ENCODE measurements around the gene RIPOR2. TPM values are rescaled to one million over a fixed set of nuclear protein-coding genes. Genes with fewer than 3 reads are reported as not detected.

Gene RIPOR2
- total and polyA plus RNA-seq, 11 donors, result 0.76 to 14.2 (median 4.2) TPM

DNA sequence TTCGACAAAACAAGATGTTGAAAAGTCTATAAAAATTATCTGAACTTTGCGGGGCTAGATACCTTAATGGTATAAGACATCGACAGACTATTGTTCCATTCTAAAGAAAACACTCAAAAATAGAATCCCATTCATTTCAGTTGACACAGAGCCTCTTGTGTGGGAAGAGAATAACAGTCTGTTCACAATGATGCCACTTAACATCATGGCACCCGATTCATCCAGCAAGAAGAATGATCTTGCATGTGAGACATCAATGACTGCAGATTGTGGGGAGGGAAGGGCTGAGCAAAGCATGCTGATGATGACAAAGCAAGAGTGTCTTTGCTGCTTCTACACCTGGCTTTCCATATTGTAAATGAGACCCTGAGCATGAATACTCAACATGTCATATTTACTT lies 87.3 kb downstream of the RIPOR2 start:
- no peaks in the 10 kb centered on the region for H3K9me3 ChIP-seq
- H3K4me3 ChIP-seq, result no peak overlapping the region
- peaks cover 0 to 8% (median 0%) of the 10 kb centered on the region in 12 donors for H3K4me1 ChIP-seq
- no peak for TF ChIP-seq POLR2A (IDR thresholded peaks at IDR 0.05)
- TF ChIP-seq, protein P1, sequence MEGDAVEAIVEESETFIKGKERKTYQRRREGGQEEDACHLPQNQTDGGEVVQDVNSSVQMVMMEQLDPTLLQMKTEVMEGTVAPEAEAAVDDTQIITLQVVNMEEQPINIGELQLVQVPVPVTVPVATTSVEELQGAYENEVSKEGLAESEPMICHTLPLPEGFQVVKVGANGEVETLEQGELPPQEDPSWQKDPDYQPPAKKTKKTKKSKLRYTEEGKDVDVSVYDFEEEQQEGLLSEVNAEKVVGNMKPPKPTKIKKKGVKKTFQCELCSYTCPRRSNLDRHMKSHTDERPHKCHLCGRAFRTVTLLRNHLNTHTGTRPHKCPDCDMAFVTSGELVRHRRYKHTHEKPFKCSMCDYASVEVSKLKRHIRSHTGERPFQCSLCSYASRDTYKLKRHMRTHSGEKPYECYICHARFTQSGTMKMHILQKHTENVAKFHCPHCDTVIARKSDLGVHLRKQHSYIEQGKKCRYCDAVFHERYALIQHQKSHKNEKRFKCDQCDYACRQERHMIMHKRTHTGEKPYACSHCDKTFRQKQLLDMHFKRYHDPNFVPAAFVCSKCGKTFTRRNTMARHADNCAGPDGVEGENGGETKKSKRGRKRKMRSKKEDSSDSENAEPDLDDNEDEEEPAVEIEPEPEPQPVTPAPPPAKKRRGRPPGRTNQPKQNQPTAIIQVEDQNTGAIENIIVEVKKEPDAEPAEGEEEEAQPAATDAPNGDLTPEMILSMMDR (IDR thresholded peaks at IDR 0.05), result no peak
- H3K36me3 ChIP-seq, result peaks cover 0 to 77% (median 18%) of the 10 kb centered on the region in 9 donors
- no peaks in the 10 kb centered on the region for H3K27me3 ChIP-seq
- intact Hi-C loops (cut with DNase I), result no loop called here
- no peak overlapping the region for H3K27ac ChIP-seq
- ATAC-seq, result no peak
- WGBS, 4 donors, result 87 to 97% (median 92%) methylated on average over 4 of the region's 4 CpGs
- no peak for DNase-seq

DNA sequence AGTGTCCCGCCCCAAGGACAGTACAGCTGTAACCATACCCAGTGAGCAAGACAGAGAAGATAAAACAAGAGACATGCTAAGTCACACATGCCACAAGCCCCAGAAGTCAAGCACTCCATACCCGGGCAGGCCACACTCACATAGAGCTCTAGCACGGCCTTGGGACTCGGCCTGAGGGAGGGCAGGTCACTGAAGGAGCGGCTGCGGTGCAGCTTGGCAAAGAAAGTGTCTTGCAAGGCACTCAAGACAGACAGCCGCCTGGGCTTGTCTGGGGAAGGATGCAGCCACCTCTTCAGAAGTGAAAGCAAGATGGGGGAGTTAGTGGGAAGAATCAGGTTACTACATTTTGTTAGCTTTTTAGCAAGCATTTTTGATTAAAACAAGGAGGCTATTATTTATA lies 88.4 kb downstream of the RIPOR2 start:
- H3K4me1 ChIP-seq, result peaks cover 0 to 8% (median 0%) of the 10 kb centered on the region in 12 donors
- no peaks in the 10 kb centered on the region for H3K9me3 ChIP-seq
- H3K27me3 ChIP-seq, result no peaks in the 10 kb centered on the region
- 92 to 97% (median 92%) methylated on average over 7 of the region's 7 CpGs for WGBS, 4 donors
- peaks cover 0 to 76% (median 20%) of the 10 kb centered on the region in 9 donors for H3K36me3 ChIP-seq
- DNase-seq, result no peak
- no peak overlapping the region for H3K27ac ChIP-seq
- no peak for ATAC-seq
- intact Hi-C loops (cut with DNase I), result no loop called here
- H3K4me3 ChIP-seq, result no peak overlapping the region
- no peak for TF ChIP-seq POLR2A (IDR thresholded peaks at IDR 0.05)
- TF ChIP-seq, protein P1 (IDR thresholded peaks at IDR 0.05), result no peak

DNA sequence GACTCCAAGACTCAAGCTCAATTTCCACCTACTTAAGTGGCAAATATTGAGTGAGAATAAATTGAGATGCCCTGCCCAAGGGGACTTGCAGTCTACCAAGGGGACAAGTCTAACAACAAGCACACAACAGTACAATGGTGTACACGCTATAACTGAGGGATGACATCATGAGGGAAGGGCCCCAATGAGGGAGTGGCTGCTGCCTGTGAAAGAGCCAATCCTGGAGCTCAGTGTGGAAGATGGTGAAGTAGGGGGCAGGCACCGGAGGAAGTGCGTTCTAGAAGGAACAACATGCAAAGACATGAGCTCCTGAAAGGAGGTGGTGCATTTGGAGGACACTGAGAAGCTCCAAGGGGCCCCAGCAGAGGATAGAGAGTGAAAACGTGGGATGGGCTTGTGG lies 90.2 kb downstream of the RIPOR2 start:
- Histone ChIP-seq H3K4me1 (peaks cover 0 to 8% (median 0%) of the 10 kb centered on the region in 12 donors), H3K27me3 (no peaks in the 10 kb centered on the region), H3K36me3 (peaks cover 0 to 78% (median 21%) of the 10 kb centered on the region in 9 donors), H3K9me3 (no peaks in the 10 kb centered on the region), H3K27ac (no peak overlapping the region), H3K4me3 (no peak overlapping the region)
- 92 to 95% (median 94%) methylated on average over 4 of the region's 4 CpGs for WGBS, 4 donors
- TF ChIP-seq, protein P1 (IDR thresholded peaks at IDR 0.05), result no peak
- TF ChIP-seq POLR2A (IDR thresholded peaks at IDR 0.05), result no peak
- ATAC-seq (no peak), DNase-seq (no peak)
- intact Hi-C loops (cut with DNase I), result no loop called here

DNA sequence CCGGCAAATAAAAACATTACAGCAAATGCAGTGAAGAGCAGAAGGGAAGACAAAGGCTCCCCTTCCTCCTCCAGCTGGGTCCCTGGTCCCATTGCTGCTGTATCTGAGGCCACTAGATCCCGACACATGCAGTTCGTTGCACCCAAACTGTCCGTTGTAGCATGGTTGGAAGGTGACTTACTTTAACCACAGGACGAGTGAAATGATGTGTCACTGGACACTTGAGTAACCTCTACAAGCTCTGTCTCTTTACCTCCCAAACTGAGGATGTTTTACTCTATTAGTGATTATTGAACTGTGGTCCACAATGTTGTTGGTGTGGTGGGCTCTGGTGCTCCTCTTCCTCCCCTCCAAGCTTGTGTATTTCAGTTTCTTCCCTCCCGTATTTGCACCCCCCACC lies 90.9 kb downstream of the RIPOR2 start:
- Histone ChIP-seq H3K4me3 (no peak overlapping the region), H3K27ac (no peak overlapping the region), H3K27me3 (no peaks in the 10 kb centered on the region), H3K4me1 (peaks cover 0 to 8% (median 0%) of the 10 kb centered on the region in 12 donors), H3K9me3 (no peaks in the 10 kb centered on the region), H3K36me3 (peaks cover 0 to 77% (median 20%) of the 10 kb centered on the region in 9 donors)
- WGBS, 4 donors, result 89 to 98% (median 94%) methylated on average over 6 of the region's 6 CpGs
- intact Hi-C loops (cut with DNase I), result no loop called here
- no peak for DNase-seq
- TF ChIP-seq, protein P1 (IDR thresholded peaks at IDR 0.05), result no peak
- TF ChIP-seq POLR2A (IDR thresholded peaks at IDR 0.05), result no peak
- ATAC-seq, result no peak
